OCI-LY3 (cell line): ENCODE results near the gene PNPLA7.

ENCODE experiments used
- H2AFZ ChIP-seq: fragments of 200-600, 300-600 bp; shearing (Covaris generic); 2 replicates; pipeline ENCODE4 v1.6.0; 2014; ENCODE audit warnings: antibody characterized with exemption, low read depth, low read length
- H3K27ac ChIP-seq: fragments of 200-600, 300-600 bp; sonication (generic); 2 replicates; pipeline ENCODE4 v1.5.1; 2014; ENCODE audit warnings: mild to moderate bottlenecking, low read length, moderate library complexity, mixed read lengths
- H3K27me3 ChIP-seq: fragments of 200-600, 300-600 bp; sonication (generic); 2 replicates; pipeline ENCODE4 v1.6.1; 2014; ENCODE audit warnings: low read depth, low read length, mixed read lengths
- H3K36me3 ChIP-seq: fragments of 200-600, 300-600 bp; sonication (generic); replicated peaks from 2 replicates; pipeline ENCODE3; 2014; ENCODE audit warnings: low read depth, low read length, mixed read lengths
- H3K4me1 ChIP-seq: fragments of 300-600, 200-600 bp; sonication (generic); 2 replicates; pipeline ENCODE4 v1.6.1; 2014; ENCODE audit warnings: low read length, mixed read lengths
- H3K4me2 ChIP-seq: fragments of 200-600, 300-600 bp; sonication (generic); 2 replicates; pipeline ENCODE4 v1.6.1; 2014; ENCODE audit warnings: low read length, mixed read lengths
- H3K4me3 ChIP-seq: fragments of 300-600, 200-600 bp; sonication (generic); 2 replicates; pipeline ENCODE4 v1.5.1; 2014; ENCODE audit warnings: antibody characterized with exemption, mild to moderate bottlenecking, low read length, moderate library complexity
- H3K79me2 ChIP-seq: fragments of 300-600, 200-600 bp; shearing (Covaris generic); 2 replicates; pipeline ENCODE4 v1.6.1; 2014; ENCODE audit warnings: mild to moderate bottlenecking, low read length, mixed read lengths
- H3K9ac ChIP-seq: fragments of 300-600, 200-600 bp; shearing (Covaris generic); 2 replicates; pipeline ENCODE4 v1.6.0; 2014; ENCODE audit warnings: mild to moderate bottlenecking, low read length, moderate library complexity
- H3K9me3 ChIP-seq: fragments of 200-600, 300-600 bp; shearing (Covaris generic); 2 replicates; pipeline ENCODE4 v1.6.1; 2014; ENCODE audit warnings: low read length, mixed read lengths; ENCODE audit not compliant: insufficient read depth
- H4K20me1 ChIP-seq: fragments of 200-600, 300-600 bp; sonication (generic); 2 replicates; pipeline ENCODE4 v1.6.1; 2016; ENCODE audit warnings: low read length, mixed read lengths; ENCODE audit not compliant: insufficient read depth
- CTCF ChIP-seq: fragments of 200-600, 300-600 bp; sonication (generic); IDR thresholded peaks from 2 replicates; pipeline ENCODE4 v1.5.1; 2014; ENCODE audit warnings: antibody characterized with exemption, low read length, low read depth
- EZH2phosphoT487 ChIP-seq: fragments of 200-600 bp; shearing (Covaris generic); IDR thresholded peaks from 2 replicates; pipeline ENCODE4 v1.6.1; 2018; ENCODE audit warnings: antibody characterized with exemption, mixed run types, low read depth

PNPLA7 gene

GRCh38 chr9:137588311-137588710 is 38.1 kb upstream of the PNPLA7 start:
- H3K27me3 ChIP-seq: no peaks in the 10 kb centered on the region
- peaks cover 28% of the 10 kb centered on the region for H3K36me3 ChIP-seq
- no peak for TF ChIP-seq EZH2phosphoT487
- no peak overlapping the region for H2AFZ ChIP-seq
- H3K27ac ChIP-seq: no peak overlapping the region
- H3K79me2 ChIP-seq: peaks cover 28% of the 10 kb centered on the region
- H3K4me1 ChIP-seq: peaks cover 8% of the 10 kb centered on the region
- H3K4me2 ChIP-seq: no peak overlapping the region
- no peak overlapping the region for H3K9ac ChIP-seq
- no peak overlapping the region for H3K4me3 ChIP-seq
- H3K9me3 ChIP-seq: no peaks in the 10 kb centered on the region
- peaks cover 17% of the 10 kb centered on the region for H4K20me1 ChIP-seq

- Histone ChIP-seq H3K27ac (no peak overlapping the region), H3K4me2 (no peak overlapping the region), H3K9me3 (no peaks in the 10 kb centered on the region), H3K9ac (no peak overlapping the region), H3K4me1 (peaks cover 8% of the 10 kb centered on the region), H2AFZ (no peak overlapping the region), H3K79me2 (peaks cover 28% of the 10 kb centered on the region), H3K36me3 (peaks cover 32% of the 10 kb centered on the region), H3K27me3 (no peaks in the 10 kb centered on the region), H3K4me3 (no peak overlapping the region), H4K20me1 (peaks cover 18% of the 10 kb centered on the region)
- TF ChIP-seq EZH2phosphoT487 (no peak), CTCF (no peak)
Observed at GRCh38 chr9:137586854-137587253, 36.7 kb upstream of the PNPLA7 start.

- H3K79me2 ChIP-seq: peaks cover 16% of the 10 kb centered on the region
- H3K4me3 ChIP-seq: no peak overlapping the region
- H3K27ac ChIP-seq: no peak overlapping the region
- H3K9me3 ChIP-seq: no peaks in the 10 kb centered on the region
- H3K4me1 ChIP-seq: peaks cover 7% of the 10 kb centered on the region
- no peak overlapping the region for H2AFZ ChIP-seq
- H4K20me1 ChIP-seq: peaks cover 13% of the 10 kb centered on the region
- no peak overlapping the region for H3K9ac ChIP-seq
- no peaks in the 10 kb centered on the region for H3K27me3 ChIP-seq
- H3K36me3 ChIP-seq: peaks cover 35% of the 10 kb centered on the region
- no peak overlapping the region for H3K4me2 ChIP-seq
- TF ChIP-seq CTCF: no peak
- no peak for TF ChIP-seq EZH2phosphoT487
Observed at GRCh38 chr9:137583957-137584356, 33.8 kb upstream of the PNPLA7 start.

GRCh38 chr9:137583347-137583746 is 33.1 kb upstream of the PNPLA7 start:
- Histone ChIP-seq H3K9me3 (no peaks in the 10 kb centered on the region), H3K4me3 (no peak overlapping the region), H2AFZ (no peak overlapping the region), H3K36me3 (peaks cover 35% of the 10 kb centered on the region), H3K4me2 (no peak overlapping the region), H4K20me1 (peaks cover 7% of the 10 kb centered on the region; the same call in 1 of the 2 replicates), H3K27me3 (no peaks in the 10 kb centered on the region), H3K9ac (no peak overlapping the region), H3K4me1 (peaks cover 4% of the 10 kb centered on the region; the same call in 1 of the 2 replicates), H3K27ac (no peak overlapping the region), H3K79me2 (peaks cover 13% of the 10 kb centered on the region)
- TF ChIP-seq CTCF (no peak), EZH2phosphoT487 (no peak)
